ENCODE results near the gene MYL2. TPM values are rescaled to one million over a fixed set of nuclear protein-coding genes. Genes with fewer than 3 reads are reported as not detected.

MYL2 gene
- total and polyA plus RNA-seq, 2 donors (not counting 1 experiment from before 2014, with no cell fraction given) = 0.18 to 0.39 TPM

- no peaks in the 10 kb centered on the region for H3K36me3 ChIP-seq (replicated peaks in 1 of 2; ENCODE audit: control extremely low read depth in 1 of 2, control insufficient read depth in 1 of 2, extremely low read depth in 1 of 2, insufficient read depth in 2 of 2, low read length in 1 of 2)
- H3K27ac ChIP-seq (ENCODE audit: low read length in 2 of 2) = no peak overlapping the region
- no peak overlapping the region for H3K4me3 Mint-ChIP-seq
- no peak overlapping the region for H3K4me3 ChIP-seq (ENCODE audit: control extremely low read depth in 1 of 5, extremely low read depth in 1 of 5, insufficient read depth in 1 of 5, low read depth in 2 of 5, low read length in 4 of 5)
- DNase-seq = no peak
- no peak overlapping the region for H3K27ac Mint-ChIP-seq
- ChIA-PET CTCF (no interaction called here), POLR2A (interaction anchor here (0.6 kb wide), 1 partner anchor 371 kb away, joined by 3 read pairs; no protein-coding TSS in a partner anchor)
- no peaks in the 10 kb centered on the region for H3K79me2 ChIP-seq (ENCODE audit: control insufficient read depth, insufficient read depth, low read length)
- H3K4me1 Mint-ChIP-seq = no peaks in the 10 kb centered on the region
- H3K9ac ChIP-seq (ENCODE audit: low read length) = no peak overlapping the region
- no peak overlapping the region for H3K4me2 ChIP-seq (replicated peaks; ENCODE audit: low read depth, low read length, poor library complexity, severe bottlenecking)
- no peaks in the 10 kb centered on the region for H3K27me3 ChIP-seq (replicated peaks in 1 of 4; ENCODE audit: control extremely low read depth in 1 of 4, control insufficient read depth in 3 of 4, insufficient read depth in 4 of 4, low read length in 3 of 4)
- no peaks in the 10 kb centered on the region for H3K9me3 ChIP-seq (ENCODE audit: control extremely low read depth in 1 of 3, control insufficient read depth in 2 of 3, insufficient read depth in 1 of 3, low read length in 2 of 3)
- H4K20me1 ChIP-seq (ENCODE audit: control insufficient read depth, insufficient read depth, low read length, poor library complexity, severe bottlenecking) = no peaks in the 10 kb centered on the region
- no peaks in the 10 kb centered on the region for H3K9me3 Mint-ChIP-seq (ENCODE audit: insufficient read depth)
- ATAC-seq (ENCODE audit: low read depth) = no peak
- H2AFZ ChIP-seq (ENCODE audit: insufficient read depth, low read depth, low read length, poor library complexity, severe bottlenecking) = no peak overlapping the region
- peaks cover 7% of the 10 kb centered on the region for H3K27me3 Mint-ChIP-seq
- no peaks in the 10 kb centered on the region for H3K4me1 ChIP-seq (ENCODE audit: control insufficient read depth in 2 of 2, insufficient read depth in 2 of 2, low read length in 2 of 2)
- no peak for TF ChIP-seq EZH2 (IDR thresholded peaks at IDR 0.05; ENCODE audit: borderline replicate concordance, insufficient read depth, low read depth, low read length, poor library complexity, severe bottlenecking)
- TF ChIP-seq CTCF (IDR thresholded peaks at IDR 0.05) = no peak
- WGBS (ENCODE audit: insufficient coverage) = 83% methylated on average over 5 of the region's 7 CpGs
- intact Hi-C loops (cut with micrococcal nuclease) = no loop called here
These were observed 8.3 kb upstream of the MYL2 start for GRCh38 chr12:110928700-110929099.

DNA sequence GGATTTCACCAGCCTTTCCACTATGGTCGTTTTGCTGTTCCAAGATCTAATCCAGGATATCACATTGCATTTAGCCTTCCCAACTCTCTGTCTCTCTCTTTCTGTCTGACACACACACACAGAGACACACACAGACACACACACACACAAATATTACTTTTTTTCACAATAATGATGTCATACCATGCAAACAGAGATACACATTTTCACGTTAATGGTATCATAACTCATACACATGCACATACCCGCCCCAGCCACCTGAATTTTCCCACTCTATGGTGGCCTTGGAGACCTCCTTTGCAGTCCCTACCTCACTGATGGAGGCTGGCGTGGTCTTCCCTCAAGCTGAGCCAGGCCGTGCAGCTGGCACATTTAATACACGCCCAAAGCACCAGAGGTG is 7.2 kb upstream of the MYL2 start:
- Histone ChIP-seq H2AFZ (ENCODE audit: insufficient read depth, low read depth, low read length, poor library complexity, severe bottlenecking) (no peak overlapping the region), H3K27ac (ENCODE audit: low read length in 2 of 2) (no peak overlapping the region), H3K36me3 (replicated peaks in 1 of 2; ENCODE audit: control extremely low read depth in 1 of 2, control insufficient read depth in 1 of 2, extremely low read depth in 1 of 2, insufficient read depth in 2 of 2, low read length in 1 of 2) (no peaks in the 10 kb centered on the region), H3K4me2 (replicated peaks; ENCODE audit: low read depth, low read length, poor library complexity, severe bottlenecking) (no peak overlapping the region), H4K20me1 (ENCODE audit: control insufficient read depth, insufficient read depth, low read length, poor library complexity, severe bottlenecking) (no peaks in the 10 kb centered on the region), H3K79me2 (ENCODE audit: control insufficient read depth, insufficient read depth, low read length) (no peaks in the 10 kb centered on the region), H3K9me3 (ENCODE audit: control extremely low read depth in 1 of 3, control insufficient read depth in 2 of 3, insufficient read depth in 1 of 3, low read length in 2 of 3) (no peaks in the 10 kb centered on the region), H3K27me3 (replicated peaks in 1 of 4; ENCODE audit: control extremely low read depth in 1 of 4, control insufficient read depth in 3 of 4, insufficient read depth in 4 of 4, low read length in 3 of 4) (no peaks in the 10 kb centered on the region), H3K4me3 (ENCODE audit: control extremely low read depth in 1 of 5, extremely low read depth in 1 of 5, insufficient read depth in 1 of 5, low read depth in 2 of 5, low read length in 4 of 5) (no peak overlapping the region), H3K9ac (ENCODE audit: low read length) (no peak overlapping the region), H3K4me1 (ENCODE audit: control insufficient read depth in 2 of 2, insufficient read depth in 2 of 2, low read length in 2 of 2) (no peaks in the 10 kb centered on the region)
- H3K27ac Mint-ChIP-seq = no peak overlapping the region
- 76% methylated on average over 4 of the region's 6 CpGs for WGBS (ENCODE audit: insufficient coverage)
- no peak overlapping the region for H3K4me3 Mint-ChIP-seq
- no peaks in the 10 kb centered on the region for H3K4me1 Mint-ChIP-seq
- DNase-seq = no peak
- POLR2A ChIA-PET = no interaction called here
- ATAC-seq (ENCODE audit: low read depth) = no peak
- intact Hi-C loops (cut with micrococcal nuclease) = no loop called here
- no peak for TF ChIP-seq EZH2 (IDR thresholded peaks at IDR 0.05; ENCODE audit: borderline replicate concordance, insufficient read depth, low read depth, low read length, poor library complexity, severe bottlenecking)
- no peak for TF ChIP-seq CTCF (IDR thresholded peaks at IDR 0.05)
- H3K9me3 Mint-ChIP-seq (ENCODE audit: insufficient read depth) = no peaks in the 10 kb centered on the region
- peaks cover 9% of the 10 kb centered on the region for H3K27me3 Mint-ChIP-seq
- CTCF ChIA-PET = no interaction called here

All from B cell (primary cell).